GM12872 (cell line): ENCODE measurements around the gene DLG4.
A peak's percentile ranks its signal among the peaks of the same experiment; 100 is the strongest.

Experiments used
- CTCF ChIP-seq: IDR thresholded peaks from 3 replicates; pipeline ENCODE4 v1.5.1; 2011; ENCODE audit warnings: low read depth, mild to moderate bottlenecking, low read length, moderate library complexity; ENCODE audit not compliant: insufficient read depth

DLG4 gene

GRCh38 chr17:7214300-7215135, 5.1 kb downstream of the DLG4 start:
- peak; percentile 63; the same call in 2 of the 3 replicates for TF ChIP-seq CTCF

DNA sequence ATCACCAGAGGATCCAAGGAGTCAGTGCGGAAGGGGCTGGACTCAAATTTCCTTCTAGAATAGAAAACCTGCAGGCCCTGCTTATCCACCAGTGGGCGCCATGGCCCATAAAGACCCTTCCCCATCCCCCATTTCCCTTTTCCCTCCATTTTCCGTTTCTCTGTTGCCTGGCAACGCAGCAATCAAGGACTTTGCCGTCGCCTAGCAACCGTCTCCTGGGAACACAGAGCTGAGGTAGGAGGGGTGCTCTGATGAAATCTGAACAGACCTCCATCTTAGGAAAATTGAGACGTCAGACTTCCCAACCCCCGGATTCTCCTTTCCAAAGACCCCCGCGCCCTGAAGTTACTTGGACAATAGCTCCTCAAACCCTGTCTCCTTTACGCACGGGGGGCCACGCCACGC, 5.7 kb downstream of the DLG4 start:
- TF ChIP-seq CTCF: peak; percentile 61

DNA sequence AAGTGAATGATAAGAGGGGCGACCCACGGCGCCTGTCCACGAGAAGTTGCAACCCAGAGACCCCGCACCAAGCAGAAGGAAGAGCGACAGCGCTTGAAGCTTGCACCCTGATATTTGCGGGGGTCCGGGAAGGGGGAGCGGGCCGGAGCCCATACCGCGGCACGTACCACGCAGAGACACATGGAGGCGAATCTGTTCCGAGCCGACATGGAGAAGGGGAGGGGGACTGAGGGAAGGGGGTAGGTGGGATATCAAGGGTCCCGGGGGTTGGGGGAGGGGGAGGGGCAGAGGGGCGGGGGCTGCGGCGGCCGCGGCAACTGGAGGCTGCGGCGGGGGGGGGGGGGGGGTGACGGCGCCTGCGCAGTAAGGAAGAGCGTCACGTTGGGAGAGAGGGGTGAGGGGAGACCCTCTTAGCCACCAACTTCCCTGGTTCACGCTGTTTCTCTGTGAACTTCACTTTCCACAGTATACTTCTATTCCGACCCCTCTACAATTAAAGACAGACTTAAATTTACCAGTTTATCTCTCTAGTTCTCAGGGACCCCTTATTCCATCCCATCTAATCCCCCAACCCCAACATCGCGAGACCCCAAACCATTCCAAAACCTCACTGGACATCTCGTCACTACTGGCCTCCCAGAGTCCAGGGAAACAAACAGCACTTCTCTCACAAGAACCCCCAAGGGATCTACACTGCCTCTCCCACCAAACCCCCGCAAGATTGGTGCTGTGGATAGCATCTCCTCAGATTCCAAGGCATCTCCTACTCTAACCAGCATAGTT, 8.0 kb downstream of the DLG4 start:
- TF ChIP-seq CTCF: no peak

GRCh38 chr17:7208754-7209460, 10.7 kb downstream of the DLG4 start:
- no peak for TF ChIP-seq CTCF

- no peak for TF ChIP-seq CTCF
These were observed 11.5 kb downstream of the DLG4 start for GRCh38 chr17:7208027-7208571.

DNA sequence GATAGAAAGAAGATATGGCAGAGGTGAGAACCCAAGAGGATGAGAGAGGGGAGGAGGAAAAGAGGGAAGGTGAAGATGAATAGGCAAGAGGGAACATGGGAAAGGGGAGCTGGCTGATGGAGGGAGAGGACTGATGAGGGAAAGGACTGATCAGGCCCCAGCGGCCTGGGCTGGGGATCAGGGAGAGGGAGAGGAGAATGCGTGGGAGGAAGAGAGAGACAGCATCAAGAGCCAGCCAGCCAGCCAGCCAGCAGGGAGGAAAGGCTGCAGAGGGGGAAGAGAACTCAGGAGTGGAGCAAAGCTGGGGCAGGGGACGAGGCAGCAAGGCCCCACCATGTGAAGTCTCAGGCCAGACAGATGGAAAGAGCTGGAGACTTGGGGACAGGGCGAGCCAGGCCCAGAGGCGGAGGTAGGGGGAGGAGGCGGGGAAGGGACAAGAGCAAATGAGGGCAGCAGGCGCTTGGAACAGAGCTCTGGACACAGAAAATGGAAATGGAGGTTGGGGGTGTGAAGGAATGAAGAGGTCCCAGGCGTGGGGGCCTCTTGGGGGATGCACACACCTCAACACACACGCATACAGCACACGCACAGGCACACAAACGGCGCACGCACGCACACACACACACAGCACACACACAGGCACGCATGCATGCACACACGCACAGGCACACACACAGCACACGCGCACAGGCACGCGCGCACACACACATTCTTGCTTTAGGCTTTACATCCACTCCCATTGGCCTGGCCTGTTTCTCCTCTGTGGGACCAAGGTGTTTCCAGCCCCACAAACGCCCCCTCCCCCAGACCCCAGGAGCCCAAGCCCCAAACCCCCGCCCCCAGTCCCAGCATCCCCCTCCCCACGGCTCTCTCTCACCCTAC, 12.3 kb downstream of the DLG4 start:
- no peak for TF ChIP-seq CTCF
